IMR-90 (cell line): ENCODE measurements around the gene PDZD2. TPM values are rescaled to one million over a fixed set of nuclear protein-coding genes. Genes with fewer than 3 reads are reported as not detected.

Source experiments
- ATAC-seq: fragments of 200-7000 bp; cut with Tn5 transposase; 2 replicates; pipeline ENCODE4 v1.9.1; 2020; ENCODE audit warnings: low read depth, mild to moderate bottlenecking, moderate library complexity
- BruUV-seq: library from RNA; stranded (reverse); fragments of 400-500 nt; replicated peaks from 2 replicates; lab custom pipeline; 2021; lab: Mats Ljungman, UMichigan
- CTCF ChIA-PET: fragments of 300-600 bp; formaldehyde crosslinking; extraction: SDS; loops from one replicate; lab custom pipeline; 2021; ENCODE audit warnings: antibody characterized with exemption; lab: Yijun Ruan, JAX
- POLR2A ChIA-PET: fragments of 300-600 bp; sonication (Branson Sonifier 250); formaldehyde crosslinking; loops from one replicate; lab custom pipeline; 2022; ENCODE audit warnings: antibody characterized with exemption; ENCODE audit not compliant: unreplicated experiment; lab: Charles Lee
- DNase-seq: peaks from one replicate; pipeline ENCODE4 v3.0.0; 2013
- H2AFZ ChIP-seq: replicated peaks from 2 replicates; pipeline ENCODE3; 2013; ENCODE audit warnings: low read length, mild to moderate bottlenecking; ENCODE audit not compliant: poor library complexity
- H2AK5ac ChIP-seq: 2 replicates; pipeline ENCODE4 v1.6.1; 2013; ENCODE audit warnings: low read depth, low read length, inconsistent platforms
- H2AK9ac ChIP-seq: replicated peaks from 2 replicates; pipeline ENCODE3; 2013; ENCODE audit warnings: mild to moderate bottlenecking, low read depth, low read length, moderate library complexity; ENCODE audit not compliant: poor library complexity
- H2BK120ac ChIP-seq: 2 replicates; pipeline ENCODE4 v1.6.1; 2013; ENCODE audit warnings: low read depth, low read length, inconsistent platforms
- H2BK15ac ChIP-seq: 3 replicates; pipeline ENCODE4 v1.6.1; 2013; ENCODE audit warnings: low read depth, low read length, inconsistent platforms
- H2BK20ac ChIP-seq: 2 replicates; pipeline ENCODE4 v1.6.1; 2013; ENCODE audit warnings: low read depth, mild to moderate bottlenecking, inconsistent platforms, low read length, moderate library complexity
- H2BK5ac ChIP-seq: 2 replicates; pipeline ENCODE4 v1.6.1; 2013; ENCODE audit warnings: mild to moderate bottlenecking, low read depth, low read length, inconsistent platforms; ENCODE audit not compliant: poor library complexity, severe bottlenecking
- H3K14ac ChIP-seq: replicated peaks from 2 replicates; pipeline ENCODE4 v1.6.1; 2013; ENCODE audit warnings: low read depth, low read length, inconsistent platforms
- H3K18ac ChIP-seq: 2 replicates; pipeline ENCODE4 v1.6.1; 2013; ENCODE audit warnings: low read depth, low read length, control low read depth
- H3K23ac ChIP-seq: 2 replicates; pipeline ENCODE4 v1.6.1; 2013; ENCODE audit warnings: low read depth, low read length, inconsistent platforms
- H3K27ac ChIP-seq: 2 replicates; pipeline ENCODE4 v1.5.1; 2013; ENCODE audit warnings: mild to moderate bottlenecking, control low read depth, low read length; ENCODE audit not compliant: insufficient read depth
- H3K27me3 ChIP-seq: 2 replicates; pipeline ENCODE4 v1.6.1; 2013; ENCODE audit warnings: low read length; ENCODE audit not compliant: control insufficient read depth, insufficient read depth
- H3K36me3 ChIP-seq: 2 replicates; pipeline ENCODE4 v1.6.1; 2013; ENCODE audit warnings: low read length, mixed read lengths; ENCODE audit not compliant: control insufficient read depth, insufficient read depth
- H3K4ac ChIP-seq: 2 replicates; pipeline ENCODE4 v1.6.1; 2013; ENCODE audit warnings: low read depth, low read length, inconsistent platforms
- H3K4me1 ChIP-seq: 2 replicates; pipeline ENCODE4 v1.6.1; 2013; ENCODE audit warnings: low read length, mixed read lengths; ENCODE audit not compliant: control insufficient read depth, insufficient read depth
- H3K4me2 ChIP-seq: 2 replicates; pipeline ENCODE4 v1.6.1; 2013; ENCODE audit warnings: low read depth, mild to moderate bottlenecking, control low read depth, low read length, moderate library complexity
- H3K4me3 ChIP-seq: 2 replicates; pipeline ENCODE4 v1.5.1; 2013; ENCODE audit warnings: low read depth, mild to moderate bottlenecking, control low read depth, low read length, moderate library complexity; ENCODE audit not compliant: insufficient read depth
- H3K56ac ChIP-seq: 2 replicates; pipeline ENCODE4 v1.6.1; 2013; ENCODE audit warnings: low read length, inconsistent platforms; ENCODE audit not compliant: insufficient read depth; ENCODE audit errors: extremely low read depth
- H3K79me1 ChIP-seq, 2 experiments: 2 replicates each; pipeline ENCODE4 v1.6.1; 2013; ENCODE audit warnings: low read length in 2 of 2, inconsistent platforms in 1 of 2, low read depth in 1 of 2
- H3K9ac ChIP-seq: 2 replicates; pipeline ENCODE4 v1.6.1; 2013; ENCODE audit warnings: low read depth, low read length, control low read depth
- H3K9me1 ChIP-seq: 2 replicates; pipeline ENCODE4 v1.6.1; 2013; ENCODE audit warnings: low read length, inconsistent platforms; ENCODE audit not compliant: insufficient read depth
- H3K9me3 ChIP-seq: 2 replicates; pipeline ENCODE4 v1.6.1; 2013; ENCODE audit warnings: low read length; ENCODE audit not compliant: control insufficient read depth, insufficient read depth
- H4K20me1 ChIP-seq: 2 replicates; pipeline ENCODE4 v1.6.1; 2013; ENCODE audit warnings: low read length, inconsistent platforms; ENCODE audit not compliant: insufficient read depth
- H4K5ac ChIP-seq: 2 replicates; pipeline ENCODE4 v1.6.1; 2013; ENCODE audit warnings: mild to moderate bottlenecking, low read depth, low read length, control low read depth
- H4K8ac ChIP-seq, 2 experiments: 2 replicates each; pipeline ENCODE4 v1.6.1; 2013; ENCODE audit warnings: low read depth in 2 of 2, low read length in 2 of 2, control low read depth in 1 of 2, inconsistent platforms in 1 of 2
- H4K91ac ChIP-seq: 2 replicates; pipeline ENCODE4 v1.6.1; 2013; ENCODE audit warnings: low read depth, low read length, inconsistent platforms; ENCODE audit not compliant: insufficient read depth
- BHLHE40 ChIP-seq: fragments of 150-350 bp; IDR thresholded peaks from 2 replicates; pipeline ENCODE4 v1.6.1; 2016; ENCODE audit warnings: mild to moderate bottlenecking, low read depth, low read length
- CEBPB ChIP-seq: IDR thresholded peaks from 2 replicates; pipeline ENCODE4 v1.6.1; 2012; ENCODE audit warnings: low read depth, low read length, improper control_type of control experiment
- CHD1 ChIP-seq: IDR thresholded peaks from 2 replicates; pipeline ENCODE4 v1.6.1; 2012; ENCODE audit warnings: low read depth, low read length, improper control_type of control experiment
- CTCF ChIP-seq: conservative IDR thresholded peaks from 2 replicates; pipeline ENCODE4 v1.5.1; 2012; ENCODE audit warnings: mild to moderate bottlenecking, low read depth, low read length, improper control_type of control experiment
- ELK1 ChIP-seq: fragments of 150-350 bp; IDR thresholded peaks from 2 replicates; pipeline ENCODE4 v1.6.1; 2016; ENCODE audit warnings: low read depth, mild to moderate bottlenecking, low read length, moderate library complexity, borderline replicate concordance
- FOS ChIP-seq: fragments of 150-350 bp; IDR thresholded peaks from 2 replicates; pipeline ENCODE4 v1.6.1; 2016; ENCODE audit warnings: low read depth, low read length
- MAFK ChIP-seq: IDR thresholded peaks from 2 replicates; pipeline ENCODE4 v1.6.1; 2012; ENCODE audit warnings: low read depth, low read length, improper control_type of control experiment
- MXI1 ChIP-seq: IDR thresholded peaks from 2 replicates; pipeline ENCODE4 v1.6.1; 2012; ENCODE audit warnings: low read depth, mild to moderate bottlenecking, low read length, moderate library complexity, borderline replicate concordance
- NFE2L2 ChIP-seq: fragments of 150-350 bp; IDR thresholded peaks from 2 replicates; pipeline ENCODE4 v1.6.1; 2016; ENCODE audit warnings: low read depth, mild to moderate bottlenecking, low read length
- POLR2A ChIP-seq: IDR thresholded peaks from 2 replicates; pipeline ENCODE4 v1.6.1; 2012; ENCODE audit warnings: mild to moderate bottlenecking, low read depth, low read length
- RAD21 ChIP-seq: IDR thresholded peaks from 2 replicates; pipeline ENCODE4 v1.6.1; 2012; ENCODE audit warnings: low read length, improper control_type of control experiment
- RCOR1 ChIP-seq: IDR thresholded peaks from 2 replicates; pipeline ENCODE4 v1.6.1; 2012; ENCODE audit warnings: mild to moderate bottlenecking, low read length, improper control_type of control experiment; ENCODE audit not compliant: insufficient replicate concordance
- RFX5 ChIP-seq: IDR thresholded peaks from 2 replicates; pipeline ENCODE4 v1.8.0; 2012; ENCODE audit warnings: low read depth, mild to moderate bottlenecking, low read length, moderate library complexity
- SMC3 ChIP-seq: fragments of 150-350 bp; IDR thresholded peaks from 2 replicates; pipeline ENCODE4 v1.6.1; 2016; ENCODE audit warnings: low read depth, mild to moderate bottlenecking, antibody characterized with exemption, low read length, moderate library complexity
- USF2 ChIP-seq: fragments of 150-350 bp; IDR thresholded peaks from 2 replicates; pipeline ENCODE4 v1.6.1; 2017; ENCODE audit warnings: mild to moderate bottlenecking, antibody characterized with exemption, low read length, low read depth
- WGBS, 2 experiments: methylation state at CpG; one replicate each; pipeline versions ENCODE4 v1.1.5 to v1.1.7; 2013; ENCODE audit warnings: missing lambda C conversion rate in 2 of 2; ENCODE audit not compliant: insufficient read length in 1 of 2; ENCODE audit errors: extremely low coverage in 2 of 2; 5-methylcytosine and 5-hydroxymethylcytosine counted together
- dilution Hi-C: fragments of 300-500 bp; cut with HindIII; formaldehyde crosslinking; loops from one replicate; pipeline ENCODE4 v1.14.3; 2018; ENCODE audit warnings: low sequenced_read_pairs; ENCODE audit not compliant: unreplicated experiment
- in situ Hi-C: fragments of 300-500 bp; cut with MboI; formaldehyde crosslinking; loops from 3 replicates; pipeline ENCODE4 v1.14.3; 2019; ENCODE audit warnings: low sequenced_read_pairs, inconsistent platforms, mixed read lengths
- intact Hi-C: fragments of 100-400 bp; cut with micrococcal nuclease; formaldehyde crosslinking; loops from 2 replicates; pipeline ENCODE4 v1.10.0; 2022
- polyA plus RNA-seq, 3 experiments: library from polyadenylated mRNA; depleted of rRNA; stranded (reverse); fragments of >200 nt; gene quantifications; 2 replicates each; pipeline ENCODE4 v1.2.3, GENCODE V29; 2012; ENCODE audit warnings: low replicate concordance in 1 of 3
- total RNA-seq: library from RNA; depleted of rRNA; stranded (reverse); fragments of >200 nt; gene quantifications from 2 replicates; pipeline ENCODE4 v1.2.3, GENCODE V29; 2012

The PDZD2 gene
- total and polyA plus RNA-seq, 2 of the 4 experiments (the other 2 are of a cell fraction): under 0.01 to 0.02 TPM

- H3K4ac ChIP-seq: no peak overlapping the region
- ChIA-PET CTCF (no interaction called here), POLR2A (no interaction called here)
- H2BK15ac ChIP-seq: no peak overlapping the region
- intact Hi-C loops (no loop called here), dilution Hi-C loops (no loop called here), in situ Hi-C loops (no loop called here)
- H3K23ac ChIP-seq: no peak overlapping the region
- no peak overlapping the region for H2BK5ac ChIP-seq
- H4K5ac ChIP-seq: no peak overlapping the region
- H2BK120ac ChIP-seq: no peak overlapping the region
- DNase-seq (no peak), ATAC-seq (no peak)
- no peaks in the 10 kb centered on the region for H4K20me1 ChIP-seq
- H3K56ac ChIP-seq: no peak overlapping the region
- no peak overlapping the region for H3K18ac ChIP-seq
- no peaks in the 10 kb centered on the region for H3K4me1 ChIP-seq
- H2AK9ac ChIP-seq: no peak overlapping the region
- no peaks in the 10 kb centered on the region for H3K79me1 ChIP-seq
- BruUV-seq: no TSS peak
- H3K14ac ChIP-seq: no peak overlapping the region
- H3K9me3 ChIP-seq: no peaks in the 10 kb centered on the region
- H3K9ac ChIP-seq: no peak overlapping the region
- H2BK20ac ChIP-seq: no peak overlapping the region
- H2AFZ ChIP-seq: no peak overlapping the region
- no peak overlapping the region for H3K4me2 ChIP-seq
- H2AK5ac ChIP-seq: no peak overlapping the region
- WGBS, 2 experiments: 84% methylated on average over 5 of the region's 14 CpGs; no CpG with 5 or more reads in 1 of the 2 experiments
- H4K8ac ChIP-seq: no peak overlapping the region
- TF ChIP-seq SMC3: no peak
- no peak for TF ChIP-seq RAD21
- no peak for TF ChIP-seq RFX5
- TF ChIP-seq FOS: no peak
- TF ChIP-seq CHD1: no peak
- TF ChIP-seq ELK1: no peak
- no peak for TF ChIP-seq MAFK
- no peak for TF ChIP-seq RCOR1
- no peak for TF ChIP-seq POLR2A
- TF ChIP-seq USF2: no peak
- no peak for TF ChIP-seq BHLHE40
- no peak for TF ChIP-seq CEBPB
- no peak for TF ChIP-seq MXI1
- no peak for TF ChIP-seq NFE2L2
- no peak for TF ChIP-seq CTCF
- no peak overlapping the region for H4K91ac ChIP-seq
- no peak overlapping the region for H3K27ac ChIP-seq
- no peaks in the 10 kb centered on the region for H3K36me3 ChIP-seq
- H3K9me1 ChIP-seq: no peaks in the 10 kb centered on the region
- peaks cover 3% of the 10 kb centered on the region for H3K27me3 ChIP-seq
- H3K4me3 ChIP-seq: no peak overlapping the region
Observed at GRCh38 chr5:31908396-31908795, 269.5 kb downstream of the PDZD2 start.
